HFFc6 (cell line): ENCODE results near the gene C2CD3. TPM values are rescaled to one million over a fixed set of nuclear protein-coding genes. Genes with fewer than 3 reads are reported as not detected.

Source experiments
- DNase-seq: peaks from one replicate; pipeline ENCODE4 v3.0.0-alpha.2; 2018
- H3K27ac Mint-ChIP-seq: 2 replicates; pipeline ENCODE4 v1.8.0; 2020; ENCODE audit warnings: mild to moderate bottlenecking, mixed read lengths
- H3K27me3 Mint-ChIP-seq: 2 replicates; pipeline ENCODE4 v1.8.0; 2021; ENCODE audit warnings: mild to moderate bottlenecking, moderate library complexity, mixed read lengths; ENCODE audit not compliant: insufficient read depth
- H3K36me3 Mint-ChIP-seq: 2 replicates; pipeline ENCODE4 v1.8.0; 2021; ENCODE audit warnings: low read depth, mixed read lengths
- H3K4me1 Mint-ChIP-seq: 2 replicates; pipeline ENCODE4 v1.8.0; 2020; ENCODE audit warnings: low read depth, mixed read lengths
- H3K4me3 Mint-ChIP-seq: 2 replicates; pipeline ENCODE4 v1.8.0; 2020; ENCODE audit warnings: mild to moderate bottlenecking, moderate library complexity, mixed read lengths
- H3K9me3 Mint-ChIP-seq: 2 replicates; pipeline ENCODE4 v1.8.0; 2020; ENCODE audit warnings: mild to moderate bottlenecking, mixed read lengths
- total RNA-seq, 6 experiments: library from RNA; stranded (reverse); fragmentation: NEBNext Ultra II Directional; extraction: Animal tissue kit (Norgen Biotek cat#: 25700); gene quantifications; 2 replicates in 1 of 6; 3 replicates in 5 of 6; pipeline ENCODE4 v1.2.3, GENCODE V29; 2021
- TF ChIP-seq, protein P1 (sequence below): fragments of 200-600 bp; sonication (generic); IDR thresholded peaks from 2 replicates; pipeline ENCODE4 v1.5.0; 2021; ENCODE audit warnings: antibody characterized with exemption, mild to moderate bottlenecking

The C2CD3 gene
- total RNA-seq, 6 experiments from 2014 or later, result 14.6 to 23.0 (median 17.2) TPM

DNA sequence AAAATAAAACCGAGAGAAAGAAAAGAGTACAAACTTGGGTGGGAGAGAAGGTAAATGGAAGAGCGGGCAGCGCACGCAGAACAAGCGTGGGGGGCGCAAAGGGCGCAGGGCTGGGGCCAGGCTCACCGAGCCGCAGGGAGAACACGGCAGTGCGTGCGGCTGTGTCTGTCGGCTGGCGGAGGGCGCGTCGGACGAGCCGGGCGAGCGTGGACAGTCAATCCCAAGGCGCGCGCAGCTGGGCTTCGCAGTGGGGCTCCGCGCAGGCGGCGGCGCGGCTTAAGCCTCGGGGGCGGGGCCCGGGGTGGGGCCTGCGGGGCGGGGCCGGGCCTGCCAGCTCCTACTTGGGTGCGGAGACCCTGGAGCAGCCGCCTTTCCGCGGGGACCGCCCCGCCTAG, 188.2 kb downstream of the C2CD3 start, which contains the start of gene UCP2:
UCP2 (minus strand) TSS at position 249 of the 395 bp plus-strand sequence. CDS start 4,465 bp downstream, outside the sequence.
- peaks cover 46% of the 10 kb centered on the region for H3K4me1 Mint-ChIP-seq
- peak; percentile 64 for DNase-seq

DNA sequence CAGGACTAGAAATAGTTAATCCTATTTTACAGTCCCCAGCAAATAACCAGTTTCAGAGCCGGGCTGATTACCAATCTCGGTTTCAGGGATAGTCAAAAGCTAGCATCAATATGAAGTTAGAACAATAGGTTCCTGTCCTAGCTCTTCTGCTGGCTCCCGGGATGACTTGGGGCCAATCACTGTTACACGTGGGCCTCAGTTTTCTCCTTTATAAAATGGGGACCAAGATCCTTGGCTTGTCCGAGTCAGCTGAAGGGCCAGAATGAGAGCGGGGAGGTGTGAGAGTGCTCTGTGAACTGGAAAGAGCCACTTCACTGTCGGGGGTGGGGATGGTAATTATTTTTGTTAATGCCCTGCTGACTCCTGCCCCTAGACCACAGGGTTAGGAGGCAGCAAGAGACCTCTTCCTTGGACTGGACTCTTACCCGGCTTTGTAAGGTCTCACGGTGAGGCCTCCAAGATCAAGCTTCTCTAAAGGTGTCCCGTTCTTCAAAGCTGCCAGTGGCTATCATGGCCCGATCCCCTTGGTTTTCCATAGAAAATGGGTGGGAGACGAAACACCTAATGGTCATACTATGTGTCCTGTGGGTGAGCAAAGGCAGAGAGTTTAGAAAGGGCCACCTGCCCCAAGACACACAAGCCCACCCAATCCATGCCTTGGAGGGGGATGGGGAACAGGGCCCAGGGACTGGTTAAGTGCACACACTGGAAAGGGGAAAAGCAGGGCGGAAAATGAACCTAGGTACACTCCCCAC, 189.6 kb downstream of the C2CD3 start:
- DNase-seq, result no peak
- TF ChIP-seq, protein P1, sequence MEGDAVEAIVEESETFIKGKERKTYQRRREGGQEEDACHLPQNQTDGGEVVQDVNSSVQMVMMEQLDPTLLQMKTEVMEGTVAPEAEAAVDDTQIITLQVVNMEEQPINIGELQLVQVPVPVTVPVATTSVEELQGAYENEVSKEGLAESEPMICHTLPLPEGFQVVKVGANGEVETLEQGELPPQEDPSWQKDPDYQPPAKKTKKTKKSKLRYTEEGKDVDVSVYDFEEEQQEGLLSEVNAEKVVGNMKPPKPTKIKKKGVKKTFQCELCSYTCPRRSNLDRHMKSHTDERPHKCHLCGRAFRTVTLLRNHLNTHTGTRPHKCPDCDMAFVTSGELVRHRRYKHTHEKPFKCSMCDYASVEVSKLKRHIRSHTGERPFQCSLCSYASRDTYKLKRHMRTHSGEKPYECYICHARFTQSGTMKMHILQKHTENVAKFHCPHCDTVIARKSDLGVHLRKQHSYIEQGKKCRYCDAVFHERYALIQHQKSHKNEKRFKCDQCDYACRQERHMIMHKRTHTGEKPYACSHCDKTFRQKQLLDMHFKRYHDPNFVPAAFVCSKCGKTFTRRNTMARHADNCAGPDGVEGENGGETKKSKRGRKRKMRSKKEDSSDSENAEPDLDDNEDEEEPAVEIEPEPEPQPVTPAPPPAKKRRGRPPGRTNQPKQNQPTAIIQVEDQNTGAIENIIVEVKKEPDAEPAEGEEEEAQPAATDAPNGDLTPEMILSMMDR, result no peak
- no peaks in the 10 kb centered on the region for H3K9me3 Mint-ChIP-seq
- H3K27me3 Mint-ChIP-seq, result peaks cover 8% of the 10 kb centered on the region
- H3K27ac Mint-ChIP-seq, result no peak overlapping the region
- peaks cover 46% of the 10 kb centered on the region for H3K4me1 Mint-ChIP-seq
- peak overlapping the region; percentile 92; the same call in 1 of the 2 replicates for H3K4me3 Mint-ChIP-seq
- no peaks in the 10 kb centered on the region; the same call in 1 of the 2 replicates for H3K36me3 Mint-ChIP-seq

More for the DNA sequence above, 188.2 kb downstream of the C2CD3 start, which contains the start of gene UCP2:
- peaks cover 7% of the 10 kb centered on the region for H3K27me3 Mint-ChIP-seq
- H3K36me3 Mint-ChIP-seq, result no peaks in the 10 kb centered on the region; the same call in 1 of the 2 replicates
- peak within 1 kb of the TSS; percentile 92 for H3K4me3 Mint-ChIP-seq
- peak within 1 kb of the TSS; percentile 93 for H3K27ac Mint-ChIP-seq
- TF ChIP-seq, protein P1, result no peak
- H3K9me3 Mint-ChIP-seq, result no peaks in the 10 kb centered on the region

DNA sequence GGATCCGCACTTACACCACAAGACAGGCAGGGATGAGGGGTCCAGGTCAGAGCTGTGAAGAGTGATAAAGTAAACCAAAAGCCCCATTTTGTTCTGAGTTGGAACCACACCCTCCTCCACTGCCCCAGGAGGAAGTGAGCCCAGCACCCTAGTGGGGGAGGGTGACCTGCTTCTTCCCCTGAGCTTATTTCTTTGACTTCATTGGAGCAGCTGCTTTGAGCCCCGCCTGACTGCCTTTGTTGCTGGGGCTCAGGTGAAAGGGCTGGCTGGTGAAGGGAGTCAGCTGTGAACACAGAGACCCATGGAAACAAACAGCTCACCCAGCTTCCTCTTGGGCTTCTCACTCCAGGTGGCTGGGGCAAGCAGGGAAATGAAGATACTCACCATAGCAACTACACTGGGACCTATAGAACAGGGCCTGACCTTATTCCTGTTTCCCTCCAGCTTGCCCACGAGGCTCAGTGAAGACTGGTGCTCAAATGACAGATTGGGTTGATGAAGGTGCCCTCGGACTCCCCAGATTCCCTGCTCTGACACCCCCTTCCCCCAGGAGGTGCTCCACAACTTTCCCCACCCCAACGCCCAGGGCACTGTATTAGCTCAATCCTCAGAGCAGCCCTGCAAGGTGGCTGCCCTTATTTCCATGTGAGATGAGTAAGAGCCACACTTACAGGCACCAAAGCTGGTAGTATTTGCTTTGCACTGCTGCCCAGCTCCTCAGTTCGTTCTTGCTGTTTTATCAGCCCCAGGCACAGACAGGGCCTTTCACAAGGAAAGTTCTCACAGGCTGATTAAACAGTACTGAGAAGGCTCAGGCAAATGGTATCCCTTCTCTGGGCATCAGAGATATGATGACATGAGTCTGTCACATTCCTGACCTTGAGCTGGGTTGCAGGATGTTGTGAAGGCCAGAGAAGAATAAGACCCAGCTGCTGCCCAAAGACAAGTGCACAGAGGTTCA, 190.5 kb downstream of the C2CD3 start:
- Mint-ChIP-seq H3K4me3 (no peak overlapping the region), H3K27ac (no peak overlapping the region)
- DNase-seq, result no peak

DNA sequence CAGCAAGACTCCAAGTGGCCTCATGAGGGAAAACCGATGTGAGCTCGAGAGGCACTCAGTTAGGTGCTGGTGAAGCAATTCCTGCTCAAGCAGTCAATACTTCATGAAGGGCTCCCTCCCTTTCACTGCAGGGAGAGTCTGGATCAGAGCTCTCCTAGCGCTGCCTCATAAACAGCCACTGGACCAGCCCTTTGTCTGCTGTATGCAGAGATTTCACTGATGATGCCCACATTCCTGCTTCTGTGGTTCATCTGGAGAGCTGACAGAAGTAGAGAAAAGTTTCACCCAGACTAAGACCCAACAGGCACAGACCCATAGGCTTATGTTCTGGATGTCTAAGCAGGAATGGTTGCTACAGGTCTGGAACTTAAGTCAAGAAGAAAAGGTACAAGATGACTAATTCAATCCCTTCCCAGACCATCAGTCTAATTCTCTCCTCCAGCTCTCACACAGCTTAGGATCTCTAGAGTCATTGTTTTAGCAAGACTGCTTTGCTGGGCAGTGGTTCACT, 192.2 kb downstream of the C2CD3 start:
- Mint-ChIP-seq H3K9me3 (no peaks in the 10 kb centered on the region), H3K27me3 (peaks cover 8% of the 10 kb centered on the region), H3K4me3 (no peak overlapping the region), H3K27ac (no peak overlapping the region), H3K4me1 (peaks cover 47% of the 10 kb centered on the region), H3K36me3 (no peaks in the 10 kb centered on the region; the same call in 1 of the 2 replicates)
- peak; percentile 35 for DNase-seq
- TF ChIP-seq, protein P1, result no peak

More for the DNA sequence above, 190.5 kb downstream of the C2CD3 start:
- Mint-ChIP-seq H3K4me1 (peaks cover 46% of the 10 kb centered on the region), H3K36me3 (no peaks in the 10 kb centered on the region; the same call in 1 of the 2 replicates), H3K9me3 (no peaks in the 10 kb centered on the region), H3K27me3 (peaks cover 8% of the 10 kb centered on the region)
- TF ChIP-seq, protein P1, result no peak

DNA sequence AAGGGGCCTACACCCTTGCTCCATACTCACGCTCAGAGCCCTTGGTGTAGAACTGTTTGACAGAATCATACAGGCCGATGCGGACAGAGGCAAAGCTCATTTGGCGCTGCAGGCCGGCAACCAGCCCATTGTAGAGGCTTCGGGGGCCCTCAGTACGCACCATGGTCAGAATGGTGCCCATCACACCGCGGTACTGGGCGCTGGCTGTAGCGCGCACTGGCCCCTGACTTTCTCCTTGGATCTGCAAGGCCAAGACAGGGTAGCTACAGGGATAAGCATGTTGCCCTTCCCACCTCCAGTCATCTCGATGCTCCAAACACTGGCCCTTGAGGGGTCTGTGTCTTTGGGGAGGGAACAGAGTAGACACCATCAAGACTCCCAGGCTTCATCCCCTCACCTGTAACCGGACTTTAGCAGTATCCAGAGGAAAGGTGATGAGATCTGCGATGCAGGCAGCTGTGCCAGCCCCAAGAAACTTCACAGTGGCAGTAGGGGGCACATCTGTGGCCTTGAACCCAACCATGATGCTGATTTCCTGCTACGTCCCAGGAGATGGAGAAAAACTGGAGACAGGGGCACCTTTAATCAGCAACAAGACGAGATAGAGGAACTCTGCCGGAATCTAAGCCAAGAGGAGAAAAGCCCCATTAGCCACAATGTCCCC, 192.8 kb downstream of the C2CD3 start:
- TF ChIP-seq, protein P1, result no peak
- Mint-ChIP-seq H3K36me3 (no peaks in the 10 kb centered on the region; the same call in 1 of the 2 replicates), H3K27me3 (peaks cover 8% of the 10 kb centered on the region), H3K27ac (no peak overlapping the region), H3K4me1 (peaks cover 42% of the 10 kb centered on the region), H3K9me3 (no peaks in the 10 kb centered on the region), H3K4me3 (no peak overlapping the region)
- no peak for DNase-seq
